Panc1 (cell line): ENCODE results near the gene MAP3K3.

Experiments used
- TCF7L2 ChIP-seq: IDR thresholded peaks from 2 replicates; pipeline ENCODE4 v1.6.1; 2011; ENCODE audit warnings: mild to moderate bottlenecking, low read depth, low read length, inconsistent platforms
- TF ChIP-seq, protein P1 (sequence below), 2 experiments: IDR thresholded peaks; 2 replicates each; pipeline ENCODE4 v1.6.1; 2011 to 2012; ENCODE audit warnings: low read depth in 2 of 2, control low read depth in 1 of 2, low read length in 1 of 2, mild to moderate bottlenecking in 1 of 2, moderate library complexity in 1 of 2; ENCODE audit not compliant: insufficient read depth in 1 of 2
- TF ChIP-seq, protein P2 (sequence below): fragments of 450-650 bp; IDR thresholded peaks from 2 replicates; pipeline ENCODE4 v1.5.1; 2017; ENCODE audit warnings: mild to moderate bottlenecking

DNA sequence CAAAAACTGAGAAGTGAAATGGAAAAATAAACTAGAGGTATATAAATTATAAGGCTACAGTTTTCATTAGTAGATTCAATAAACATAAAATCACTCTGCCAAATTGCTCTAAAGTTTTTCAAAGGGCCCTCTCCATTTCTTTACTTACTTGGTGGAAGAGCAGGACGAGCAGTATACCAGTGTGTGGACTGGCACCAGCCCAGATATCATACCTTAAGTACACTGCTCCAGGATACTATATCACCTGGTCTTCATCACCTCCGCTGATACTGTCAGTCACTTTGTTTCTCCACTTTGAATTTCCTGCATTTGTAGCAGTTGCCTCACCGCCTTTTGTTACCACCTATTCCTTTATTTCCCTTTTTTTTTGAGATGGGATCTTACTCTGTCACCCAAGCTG is 37.6 kb downstream of the MAP3K3 start:
- TF ChIP-seq, protein P1, sequence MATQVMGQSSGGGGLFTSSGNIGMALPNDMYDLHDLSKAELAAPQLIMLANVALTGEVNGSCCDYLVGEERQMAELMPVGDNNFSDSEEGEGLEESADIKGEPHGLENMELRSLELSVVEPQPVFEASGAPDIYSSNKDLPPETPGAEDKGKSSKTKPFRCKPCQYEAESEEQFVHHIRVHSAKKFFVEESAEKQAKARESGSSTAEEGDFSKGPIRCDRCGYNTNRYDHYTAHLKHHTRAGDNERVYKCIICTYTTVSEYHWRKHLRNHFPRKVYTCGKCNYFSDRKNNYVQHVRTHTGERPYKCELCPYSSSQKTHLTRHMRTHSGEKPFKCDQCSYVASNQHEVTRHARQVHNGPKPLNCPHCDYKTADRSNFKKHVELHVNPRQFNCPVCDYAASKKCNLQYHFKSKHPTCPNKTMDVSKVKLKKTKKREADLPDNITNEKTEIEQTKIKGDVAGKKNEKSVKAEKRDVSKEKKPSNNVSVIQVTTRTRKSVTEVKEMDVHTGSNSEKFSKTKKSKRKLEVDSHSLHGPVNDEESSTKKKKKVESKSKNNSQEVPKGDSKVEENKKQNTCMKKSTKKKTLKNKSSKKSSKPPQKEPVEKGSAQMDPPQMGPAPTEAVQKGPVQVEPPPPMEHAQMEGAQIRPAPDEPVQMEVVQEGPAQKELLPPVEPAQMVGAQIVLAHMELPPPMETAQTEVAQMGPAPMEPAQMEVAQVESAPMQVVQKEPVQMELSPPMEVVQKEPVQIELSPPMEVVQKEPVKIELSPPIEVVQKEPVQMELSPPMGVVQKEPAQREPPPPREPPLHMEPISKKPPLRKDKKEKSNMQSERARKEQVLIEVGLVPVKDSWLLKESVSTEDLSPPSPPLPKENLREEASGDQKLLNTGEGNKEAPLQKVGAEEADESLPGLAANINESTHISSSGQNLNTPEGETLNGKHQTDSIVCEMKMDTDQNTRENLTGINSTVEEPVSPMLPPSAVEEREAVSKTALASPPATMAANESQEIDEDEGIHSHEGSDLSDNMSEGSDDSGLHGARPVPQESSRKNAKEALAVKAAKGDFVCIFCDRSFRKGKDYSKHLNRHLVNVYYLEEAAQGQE (IDR thresholded peaks at IDR 0.05; ENCODE audit: insufficient read depth in 1 of 2, low read depth in 2 of 2, low read length in 1 of 2): no peak
- TF ChIP-seq, protein P2, sequence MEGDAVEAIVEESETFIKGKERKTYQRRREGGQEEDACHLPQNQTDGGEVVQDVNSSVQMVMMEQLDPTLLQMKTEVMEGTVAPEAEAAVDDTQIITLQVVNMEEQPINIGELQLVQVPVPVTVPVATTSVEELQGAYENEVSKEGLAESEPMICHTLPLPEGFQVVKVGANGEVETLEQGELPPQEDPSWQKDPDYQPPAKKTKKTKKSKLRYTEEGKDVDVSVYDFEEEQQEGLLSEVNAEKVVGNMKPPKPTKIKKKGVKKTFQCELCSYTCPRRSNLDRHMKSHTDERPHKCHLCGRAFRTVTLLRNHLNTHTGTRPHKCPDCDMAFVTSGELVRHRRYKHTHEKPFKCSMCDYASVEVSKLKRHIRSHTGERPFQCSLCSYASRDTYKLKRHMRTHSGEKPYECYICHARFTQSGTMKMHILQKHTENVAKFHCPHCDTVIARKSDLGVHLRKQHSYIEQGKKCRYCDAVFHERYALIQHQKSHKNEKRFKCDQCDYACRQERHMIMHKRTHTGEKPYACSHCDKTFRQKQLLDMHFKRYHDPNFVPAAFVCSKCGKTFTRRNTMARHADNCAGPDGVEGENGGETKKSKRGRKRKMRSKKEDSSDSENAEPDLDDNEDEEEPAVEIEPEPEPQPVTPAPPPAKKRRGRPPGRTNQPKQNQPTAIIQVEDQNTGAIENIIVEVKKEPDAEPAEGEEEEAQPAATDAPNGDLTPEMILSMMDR: no peak
- no peak for TF ChIP-seq TCF7L2
